HG03025 (cell line): ENCODE measurements around the gene INS.

Experiments
- ATAC-seq: cut with Tn5 transposase; IDR thresholded peaks from one replicate; pipeline ENCODE4 v1.9.1; 2021; ENCODE audit warnings: mild to moderate bottlenecking, moderate library complexity; ENCODE audit not compliant: unreplicated experiment, low FRiP score

The INS gene

GRCh38 chr11:2160736-2161259 is at the start of gene INS:
Gene INS (minus strand): TSS chr11:2161209. CDS start chr11:2160971, 238 bp downstream.
- no peak for ATAC-seq

- ATAC-seq = no peak
Measured at GRCh38 chr11:2210366-2211112, 49.5 kb upstream of the INS start.

- ATAC-seq = no peak
Measured at GRCh38 chr11:2209900-2210321, 48.9 kb upstream of the INS start.

DNA sequence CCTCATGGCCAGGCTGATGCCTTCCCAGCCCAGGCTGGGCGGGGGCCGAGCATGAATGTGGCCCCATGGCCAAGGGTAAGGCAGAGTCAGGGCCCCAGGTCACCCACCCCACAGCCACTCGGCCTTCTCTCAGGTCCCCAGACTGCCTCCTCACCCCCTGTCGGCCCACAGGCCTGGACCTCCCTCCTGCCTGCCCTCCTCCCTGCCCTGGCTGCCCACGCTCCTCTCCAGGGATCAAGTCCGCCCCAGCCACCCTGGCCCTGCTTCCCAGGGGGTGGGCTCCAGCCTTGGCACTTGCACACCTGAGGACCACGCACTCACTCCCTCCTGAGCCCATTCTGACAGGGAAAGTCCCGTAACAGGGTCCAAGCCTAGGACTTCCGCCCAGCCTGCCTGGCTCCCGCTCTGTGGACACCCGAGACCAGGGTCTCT is 48.4 kb upstream of the INS start:
- no peak for ATAC-seq

DNA sequence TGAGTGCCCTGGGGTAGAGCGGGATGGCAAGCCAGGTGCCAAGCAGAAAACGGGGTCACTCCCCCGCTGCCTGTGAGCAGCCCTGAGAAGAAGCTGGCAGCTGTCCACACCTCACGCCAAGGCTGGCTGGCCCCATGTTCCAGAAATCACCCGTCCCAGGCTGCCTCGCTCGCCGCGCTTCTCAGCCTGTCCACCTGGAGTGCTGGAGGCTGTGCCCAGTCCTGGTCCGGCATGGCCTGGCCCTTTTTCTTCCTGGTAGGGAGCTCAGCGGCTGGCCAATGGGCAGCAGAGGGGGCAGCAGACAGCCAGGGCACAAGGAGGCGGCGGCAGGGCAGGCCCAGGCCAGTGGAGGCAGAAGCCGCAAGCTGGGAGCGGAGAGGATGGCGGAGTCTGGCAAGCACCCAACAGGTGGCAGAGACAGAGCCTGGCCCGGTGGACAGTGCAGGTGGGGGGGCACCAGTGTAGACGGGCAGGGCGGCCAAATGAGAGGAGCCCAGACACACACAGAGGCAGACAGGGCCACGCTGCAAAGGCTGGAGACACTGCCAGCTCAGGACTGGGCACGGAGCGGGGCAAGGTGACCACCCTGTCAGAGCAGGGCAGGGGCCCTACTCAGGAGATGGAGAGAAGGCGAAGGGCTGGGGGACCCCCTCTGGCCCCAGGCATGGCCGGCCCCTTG is 47.8 kb upstream of the INS start:
- no peak for ATAC-seq

DNA sequence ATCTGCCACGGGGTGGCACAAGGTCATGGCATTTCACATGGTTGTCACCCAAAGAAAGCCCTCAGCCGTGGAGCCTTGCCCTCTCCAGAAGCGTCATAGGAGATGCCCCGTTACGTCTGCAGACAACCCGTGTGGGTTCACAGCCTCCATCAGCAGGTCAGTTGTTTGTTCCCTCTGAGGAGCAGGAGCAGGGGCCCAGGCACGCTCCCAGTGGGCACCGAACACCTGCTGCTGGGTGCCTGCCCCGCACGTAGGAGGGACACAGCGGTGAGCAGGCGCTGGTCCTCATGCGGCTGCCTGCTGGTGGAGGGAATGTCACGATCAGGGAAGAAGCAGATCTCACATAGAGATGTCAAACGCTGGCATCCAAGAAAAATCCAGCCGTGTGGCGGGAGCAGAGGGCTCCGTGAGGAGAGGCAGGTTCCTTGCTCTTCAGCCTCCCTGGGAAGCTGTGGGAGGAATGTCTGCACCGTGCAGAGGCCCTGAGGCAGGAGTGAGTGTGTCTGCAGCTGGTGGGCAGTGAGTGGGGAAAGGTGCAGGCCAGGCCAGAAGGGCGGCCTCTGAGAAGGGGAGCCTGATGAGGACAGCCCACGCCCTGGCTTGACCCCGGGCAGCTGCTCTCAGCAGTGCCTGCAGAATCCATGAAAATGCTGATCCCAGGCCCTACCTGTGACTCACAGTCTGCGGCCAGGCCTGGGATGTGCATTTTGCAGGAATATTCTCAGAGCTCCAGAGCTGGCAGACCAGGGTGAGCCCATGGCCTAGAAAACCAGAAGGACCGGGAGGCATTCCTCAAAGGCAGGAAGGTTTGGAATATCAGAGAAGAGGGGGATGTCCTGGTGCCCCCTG is 47.0 kb upstream of the INS start:
- no peak for ATAC-seq

DNA sequence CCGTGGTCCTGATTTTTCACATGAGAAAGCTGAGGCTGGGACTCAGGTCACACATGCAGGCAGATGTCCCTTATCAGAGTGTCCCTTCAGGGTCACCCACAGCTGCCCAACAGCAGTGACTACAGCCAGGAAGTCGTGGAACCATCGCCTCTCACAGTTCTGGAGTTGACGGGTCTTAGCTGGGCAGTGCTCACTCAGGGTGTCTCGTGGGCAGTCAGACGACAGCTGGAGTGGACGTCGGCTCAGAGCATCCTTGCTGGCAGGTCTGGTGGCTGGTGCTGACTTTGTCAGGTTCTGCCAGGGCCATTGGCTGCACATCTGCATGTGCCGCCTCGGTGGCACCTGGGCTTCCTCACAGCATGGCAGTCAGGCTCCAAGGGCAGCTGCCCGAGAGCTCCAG is 46.2 kb upstream of the INS start:
- ATAC-seq = no peak

DNA sequence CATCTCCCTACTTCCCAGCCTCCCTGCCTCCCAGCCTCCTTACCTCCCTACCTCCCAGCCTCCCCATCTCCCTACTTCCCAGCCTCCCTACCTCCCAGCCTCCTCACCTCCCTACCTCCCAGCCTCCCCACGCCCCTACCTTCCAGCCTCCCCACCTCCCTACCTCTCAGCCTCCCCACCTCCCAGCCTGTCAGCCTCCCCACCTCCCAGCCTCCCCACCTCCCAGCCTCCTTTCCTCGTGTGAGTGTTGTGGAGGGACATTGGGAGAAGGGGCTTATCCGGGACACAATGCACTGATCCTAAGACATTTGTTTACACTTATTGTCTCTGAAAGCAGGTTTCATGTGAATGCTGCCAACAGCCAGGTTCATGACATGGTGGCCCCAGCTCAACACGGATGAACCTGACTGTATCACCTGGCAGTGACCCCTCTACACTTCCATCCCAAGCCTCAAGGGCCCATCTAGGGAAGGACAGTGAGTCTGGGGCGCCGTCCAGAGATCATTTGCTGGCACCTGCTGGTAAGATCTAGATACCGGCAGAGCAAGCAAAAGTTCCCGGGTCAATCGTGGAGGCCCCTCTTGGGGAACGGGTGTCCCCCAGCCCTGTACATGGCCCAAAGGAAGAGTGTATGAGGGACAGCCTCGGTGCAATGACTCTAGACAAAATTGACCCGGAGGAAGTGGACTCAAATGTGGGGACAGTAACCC is 45.1 kb upstream of the INS start:
- ATAC-seq = no peak

DNA sequence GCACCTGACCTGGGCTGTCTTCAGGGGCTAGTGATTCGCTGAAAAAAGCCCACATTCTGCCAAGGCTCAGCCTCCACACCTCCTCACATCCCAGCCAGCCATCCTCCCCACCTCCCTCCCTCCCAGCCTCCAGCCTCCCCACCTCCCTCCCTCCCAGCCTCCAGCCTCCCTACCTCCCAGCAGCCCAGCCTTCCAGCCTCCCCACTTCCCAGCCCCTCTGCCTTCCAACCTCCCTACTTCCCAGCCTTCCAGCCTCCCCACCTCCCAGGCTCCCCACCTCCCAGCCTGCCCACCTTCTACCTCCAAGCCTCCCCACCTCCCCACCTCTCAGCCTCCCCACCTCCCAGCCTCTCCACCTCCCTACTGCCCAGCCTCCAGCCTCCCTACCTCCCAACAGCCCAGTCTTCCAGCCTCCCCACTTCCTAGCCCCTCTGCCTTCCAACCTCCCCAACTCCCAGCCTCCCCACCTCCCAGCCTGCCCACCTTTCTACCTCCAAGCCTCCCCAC is 44.3 kb upstream of the INS start:
- no peak for ATAC-seq

- ATAC-seq = no peak
Measured at GRCh38 chr11:2204361-2205213, 43.6 kb upstream of the INS start.

DNA sequence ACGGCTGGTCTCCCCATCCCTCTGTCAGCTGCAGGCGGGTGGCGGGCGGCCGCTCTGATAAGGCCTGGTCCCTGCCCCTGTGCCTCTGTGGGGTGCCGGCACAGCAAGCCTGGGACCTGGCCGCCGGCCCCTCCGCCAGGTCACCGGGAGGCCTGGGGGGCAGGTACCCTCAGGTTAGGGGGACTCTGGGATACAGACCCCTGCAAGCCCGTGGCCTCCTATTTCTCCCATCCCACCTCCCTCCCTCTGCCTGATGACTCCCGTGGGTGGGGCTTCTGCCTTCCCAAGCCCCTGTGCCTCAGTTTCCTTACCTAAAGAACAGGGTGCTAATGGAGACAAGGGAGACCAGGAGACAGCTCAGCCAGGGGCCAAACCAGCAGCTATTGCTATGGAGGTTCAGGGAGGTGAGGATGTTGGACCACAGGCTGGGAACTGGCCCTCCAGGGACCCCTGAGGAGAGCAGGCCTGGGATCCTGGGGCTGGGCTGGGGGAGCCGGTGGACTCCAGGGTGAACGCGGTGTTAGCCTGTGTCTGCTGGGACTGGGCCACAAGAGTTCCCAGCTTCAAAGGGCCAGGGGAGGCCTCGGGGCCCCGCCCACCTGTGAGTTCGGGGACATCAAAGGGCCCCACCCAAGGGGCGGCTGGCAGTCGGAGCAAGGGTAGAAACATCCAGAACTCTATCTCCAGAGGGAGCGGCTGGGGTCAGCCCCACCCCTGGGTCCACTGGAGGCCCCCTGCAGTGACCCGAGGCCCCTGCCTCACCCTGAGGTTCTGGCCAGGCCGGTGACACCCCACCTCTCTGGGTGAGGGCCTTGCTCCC is 42.6 kb upstream of the INS start:
- no peak for ATAC-seq

GRCh38 chr11:2202900-2203439 is 42.0 kb upstream of the INS start:
- no peak for ATAC-seq

- no peak for ATAC-seq
Measured at GRCh38 chr11:2202071-2202899, 41.3 kb upstream of the INS start.

DNA sequence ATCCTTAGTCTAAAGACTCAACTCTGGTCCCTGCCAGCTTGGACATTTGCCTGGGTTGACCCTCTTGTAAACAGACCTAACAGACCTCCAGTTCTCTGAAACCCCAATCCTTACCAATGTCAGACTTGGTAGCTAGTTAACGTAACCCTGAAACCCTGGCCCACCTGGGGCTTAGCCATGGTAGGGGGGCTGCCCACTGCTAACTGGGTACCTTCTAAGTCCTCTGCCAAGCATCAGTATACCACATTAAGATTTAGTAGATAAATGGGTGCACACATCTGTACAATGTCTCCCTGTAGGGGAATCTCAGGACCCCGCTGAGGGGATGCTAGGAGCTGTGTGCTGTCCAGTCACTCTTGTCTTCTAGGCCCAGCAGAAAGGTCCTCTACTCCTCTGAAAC is 40.5 kb upstream of the INS start:
- ATAC-seq = no peak

GRCh38 chr11:2200957-2201519 is 40.0 kb upstream of the INS start:
- no peak for ATAC-seq

GRCh38 chr11:2200536-2200935 is 39.5 kb upstream of the INS start:
- no peak for ATAC-seq
